Measurements from ENCODE around the gene TMCC3.

DNA sequence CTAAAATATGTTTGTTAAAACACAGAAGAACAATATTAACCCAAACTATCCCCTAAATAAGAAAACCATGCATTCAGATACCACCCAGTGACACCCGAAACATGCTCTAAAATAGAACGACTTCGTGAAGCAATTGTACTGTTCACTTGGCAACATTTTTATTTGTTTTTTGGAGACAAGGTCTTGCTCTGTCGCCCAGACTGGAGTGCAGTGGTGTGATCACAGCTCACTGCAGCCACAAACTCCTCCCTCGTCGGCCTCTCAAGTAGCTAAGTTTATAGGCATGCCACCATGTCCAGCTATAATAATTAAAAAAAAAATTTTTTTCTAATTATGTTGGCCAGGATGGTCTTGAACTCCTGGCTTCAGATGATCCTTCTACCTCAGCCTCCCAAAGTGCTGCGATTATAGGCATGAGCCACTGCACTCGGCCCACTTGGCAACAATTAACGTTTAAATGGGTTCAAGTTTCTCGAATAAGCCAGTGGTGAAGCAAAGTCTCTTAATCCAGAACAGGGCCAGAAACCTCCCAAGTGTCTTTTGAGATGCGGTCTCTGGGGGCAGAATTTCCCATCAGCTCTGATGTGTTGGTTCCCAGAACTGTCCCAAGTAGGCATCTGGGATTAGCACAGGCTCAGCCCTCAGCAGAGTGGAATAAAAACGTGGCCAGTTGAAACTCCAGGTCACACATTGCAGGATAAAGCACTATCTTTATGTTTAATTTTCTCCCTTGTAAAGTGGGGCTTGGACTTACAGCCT, 74.5 kb downstream of the TMCC3 start:
- TF ChIP-seq EP300 (IDR thresholded peaks at IDR 0.05) (no peak), POLR2A (IDR thresholded peaks at IDR 0.05) (no peak)
- TF ChIP-seq, protein P1, sequence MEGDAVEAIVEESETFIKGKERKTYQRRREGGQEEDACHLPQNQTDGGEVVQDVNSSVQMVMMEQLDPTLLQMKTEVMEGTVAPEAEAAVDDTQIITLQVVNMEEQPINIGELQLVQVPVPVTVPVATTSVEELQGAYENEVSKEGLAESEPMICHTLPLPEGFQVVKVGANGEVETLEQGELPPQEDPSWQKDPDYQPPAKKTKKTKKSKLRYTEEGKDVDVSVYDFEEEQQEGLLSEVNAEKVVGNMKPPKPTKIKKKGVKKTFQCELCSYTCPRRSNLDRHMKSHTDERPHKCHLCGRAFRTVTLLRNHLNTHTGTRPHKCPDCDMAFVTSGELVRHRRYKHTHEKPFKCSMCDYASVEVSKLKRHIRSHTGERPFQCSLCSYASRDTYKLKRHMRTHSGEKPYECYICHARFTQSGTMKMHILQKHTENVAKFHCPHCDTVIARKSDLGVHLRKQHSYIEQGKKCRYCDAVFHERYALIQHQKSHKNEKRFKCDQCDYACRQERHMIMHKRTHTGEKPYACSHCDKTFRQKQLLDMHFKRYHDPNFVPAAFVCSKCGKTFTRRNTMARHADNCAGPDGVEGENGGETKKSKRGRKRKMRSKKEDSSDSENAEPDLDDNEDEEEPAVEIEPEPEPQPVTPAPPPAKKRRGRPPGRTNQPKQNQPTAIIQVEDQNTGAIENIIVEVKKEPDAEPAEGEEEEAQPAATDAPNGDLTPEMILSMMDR (IDR thresholded peaks at IDR 0.05), result no peak

All from suprapubic skin (tissue), 3 donors.